Hepatocyte (in vitro differentiated cells): ENCODE data around the gene PRRC2A. TPM values are rescaled to one million over a fixed set of nuclear protein-coding genes. Genes with fewer than 3 reads are reported as not detected.
A peak's percentile ranks its signal among the peaks of the same experiment; 100 is the strongest.

Experiments used
- DNase-seq: peaks from one replicate; pipeline ENCODE4 v3.0.0-alpha.2; 2016; ENCODE audit warnings: low spot score
- H2AFZ ChIP-seq: fragments of 200-600 bp; sonication (generic); 2 replicates; pipeline ENCODE4 v1.6.0; 2016; ENCODE audit warnings: antibody characterized with exemption, mild to moderate bottlenecking
- H3K27ac ChIP-seq: fragments of 200-600 bp; sonication (generic); 2 replicates; pipeline ENCODE4 v1.5.1; 2016; ENCODE audit warnings: mild to moderate bottlenecking
- H3K27me3 ChIP-seq: fragments of 200-600 bp; sonication (generic); 2 replicates; pipeline ENCODE4 v1.6.1; 2016
- H3K36me3 ChIP-seq: fragments of 200-600 bp; sonication (generic); replicated peaks from 2 replicates; pipeline ENCODE4 v1.5.1; 2016; ENCODE audit warnings: low read depth; ENCODE audit not compliant: insufficient read depth
- H3K4me1 ChIP-seq: fragments of 200-600 bp; sonication (generic); 2 replicates; pipeline ENCODE4 v1.5.1; 2016; ENCODE audit warnings: mild to moderate bottlenecking, moderate library complexity; ENCODE audit not compliant: insufficient read depth
- H3K4me2 ChIP-seq: fragments of 200-600 bp; sonication (generic); 2 replicates; pipeline ENCODE4 v1.6.0; 2016
- H3K4me3 ChIP-seq: fragments of 200-600 bp; sonication (generic); 2 replicates; pipeline ENCODE4 v1.5.1; 2016; ENCODE audit warnings: mild to moderate bottlenecking
- H3K79me2 ChIP-seq: fragments of 200-600 bp; sonication (generic); 2 replicates; pipeline ENCODE4 v1.6.0; 2017; ENCODE audit warnings: mild to moderate bottlenecking
- H3K9me2 ChIP-seq: fragments of 200-600 bp; sonication (generic); replicated peaks from 2 replicates; pipeline ENCODE4 v1.6.0; 2017; ENCODE audit warnings: mild to moderate bottlenecking; ENCODE audit not compliant: insufficient read depth
- H3K9me3 ChIP-seq: fragments of 200-600 bp; sonication (generic); 2 replicates; pipeline ENCODE4 v1.5.1; 2016; ENCODE audit warnings: low read depth, mild to moderate bottlenecking
- H4K20me1 ChIP-seq: fragments of 200-600 bp; sonication (generic); 2 replicates; pipeline ENCODE4 v1.6.0; 2016; ENCODE audit warnings: mild to moderate bottlenecking; ENCODE audit not compliant: insufficient read depth, poor library complexity, severe bottlenecking
- CTCF ChIP-seq: fragments of 200-600 bp; sonication (generic); IDR thresholded peaks from 2 replicates; pipeline ENCODE4 v1.5.1; 2016; ENCODE audit warnings: antibody characterized with exemption, mild to moderate bottlenecking; ENCODE audit not compliant: poor library complexity
- EZH2 ChIP-seq: fragments of 200-600 bp; sonication (generic); IDR thresholded peaks from 2 replicates; pipeline ENCODE4 v1.6.1; 2016; ENCODE audit warnings: antibody characterized with exemption, mild to moderate bottlenecking, borderline replicate concordance
- EZH2phosphoT487 ChIP-seq: fragments of 200-600 bp; sonication (generic); IDR thresholded peaks from one replicate; pipeline ENCODE4 v1.6.1; 2018; ENCODE audit warnings: antibody characterized with exemption, mild to moderate bottlenecking, low read depth, moderate library complexity; ENCODE audit not compliant: unreplicated experiment, severe bottlenecking
- WGBS: methylation state at CpG from one replicate; pipeline ENCODE4 v1.1.6; 2016; ENCODE audit warnings: low lambda C conversion rate; ENCODE audit errors: missing lambda C conversion rate; 5-methylcytosine and 5-hydroxymethylcytosine counted together
- polyA plus RNA-seq: library from polyadenylated mRNA; unstranded; fragments of >200 nt; fragmentation: Nextera tagmentation; extraction: Ambion mirVana; gene quantifications from 2 replicates; pipeline ENCODE4 v1.2.1, GENCODE V29; 2016
- total RNA-seq: library from RNA; depleted of rRNA; stranded (reverse); fragments of >200 nt; gene quantifications from 2 replicates; pipeline ENCODE4 v1.2.3, GENCODE V29; 2014

The PRRC2A gene
- total and polyA plus RNA-seq, 2 experiments from 2014 or later, result 47.5 to 50.2 TPM

- peaks cover 26% of the 10 kb centered on the region for H4K20me1 ChIP-seq
- H3K36me3 ChIP-seq, result no peaks in the 10 kb centered on the region
- TF ChIP-seq EZH2, result no peak
- TF ChIP-seq EZH2phosphoT487, result no peak
- no peak for TF ChIP-seq CTCF
- WGBS, result 10% methylated on average over 4 of the region's 4 CpGs
- peak overlapping the region; percentile 91 for H3K4me2 ChIP-seq
- H3K4me3 ChIP-seq, result peak overlapping the region; percentile 51
- no peak for DNase-seq
- peak overlapping the region; percentile 95 for H3K27ac ChIP-seq
- H3K79me2 ChIP-seq, result peaks cover 57% of the 10 kb centered on the region
- no peaks in the 10 kb centered on the region for H3K9me2 ChIP-seq
- H3K27me3 ChIP-seq, result no peaks in the 10 kb centered on the region
- H2AFZ ChIP-seq, result no peak overlapping the region
- H3K9me3 ChIP-seq, result no peaks in the 10 kb centered on the region
- peaks cover 8% of the 10 kb centered on the region for H3K4me1 ChIP-seq
Measured at GRCh38 chr6:31621991-31622390, 1.5 kb downstream of the PRRC2A start.

DNA sequence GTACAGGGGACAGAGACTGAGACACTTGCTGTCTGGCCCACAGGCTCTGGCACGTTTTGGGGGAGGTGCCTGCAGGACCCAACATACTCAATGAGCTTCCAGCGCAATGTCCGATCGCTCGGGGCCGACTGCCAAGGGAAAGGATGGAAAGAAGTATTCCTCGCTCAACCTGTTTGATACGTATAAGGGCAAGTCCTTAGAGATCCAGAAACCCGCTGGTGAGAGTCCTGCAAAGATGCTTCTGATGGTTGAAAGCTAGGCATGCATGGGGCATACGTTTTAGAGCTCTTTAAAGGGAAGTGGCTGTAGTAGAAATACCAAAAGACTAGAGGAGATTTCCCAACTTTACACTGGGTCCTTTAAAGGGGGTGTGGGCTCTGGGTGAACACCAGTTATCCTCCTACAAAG lies 2.2 kb downstream of the PRRC2A start:
- Histone ChIP-seq H3K4me3 (no peak overlapping the region), H3K9me2 (no peaks in the 10 kb centered on the region), H3K4me2 (peak overlapping the region; percentile 91), H3K9me3 (no peaks in the 10 kb centered on the region), H3K4me1 (peaks cover 8% of the 10 kb centered on the region), H2AFZ (no peak overlapping the region), H4K20me1 (peaks cover 26% of the 10 kb centered on the region), H3K79me2 (peaks cover 57% of the 10 kb centered on the region), H3K27me3 (no peaks in the 10 kb centered on the region), H3K27ac (peak overlapping the region; percentile 95), H3K36me3 (no peaks in the 10 kb centered on the region)
- WGBS, result 66% methylated on average over 10 of the region's 10 CpGs
- DNase-seq, result no peak
- TF ChIP-seq CTCF, result no peak
- TF ChIP-seq EZH2phosphoT487, result no peak
- TF ChIP-seq EZH2, result no peak

GRCh38 chr6:31624070-31624469 lies 3.6 kb downstream of the PRRC2A start:
- no peaks in the 10 kb centered on the region for H3K27me3 ChIP-seq
- H2AFZ ChIP-seq, result no peak overlapping the region
- WGBS, result 97% methylated on average over 10 of the region's 10 CpGs
- peaks cover 61% of the 10 kb centered on the region for H3K79me2 ChIP-seq
- H3K4me3 ChIP-seq, result no peak overlapping the region
- H4K20me1 ChIP-seq, result peaks cover 31% of the 10 kb centered on the region
- H3K4me2 ChIP-seq, result no peak overlapping the region
- H3K9me2 ChIP-seq, result no peaks in the 10 kb centered on the region
- DNase-seq, result no peak
- H3K36me3 ChIP-seq, result no peaks in the 10 kb centered on the region
- peaks cover 8% of the 10 kb centered on the region for H3K4me1 ChIP-seq
- H3K9me3 ChIP-seq, result no peaks in the 10 kb centered on the region
- TF ChIP-seq EZH2phosphoT487, result no peak
- no peak for TF ChIP-seq EZH2
- no peak for TF ChIP-seq CTCF
- H3K27ac ChIP-seq, result no peak overlapping the region

- H3K27ac ChIP-seq, result no peak overlapping the region
- TF ChIP-seq CTCF (no peak), EZH2phosphoT487 (no peak), EZH2 (no peak)
- no peaks in the 10 kb centered on the region for H3K9me3 ChIP-seq
- no peak overlapping the region for H2AFZ ChIP-seq
- no peaks in the 10 kb centered on the region for H3K27me3 ChIP-seq
- H3K4me3 ChIP-seq, result no peak overlapping the region
- no peaks in the 10 kb centered on the region for H3K9me2 ChIP-seq
- H3K4me1 ChIP-seq, result peaks cover 8% of the 10 kb centered on the region
- peaks cover 25% of the 10 kb centered on the region for H4K20me1 ChIP-seq
- DNase-seq, result no peak
- 98% methylated on average over 9 of the region's 10 CpGs for WGBS
- no peak overlapping the region for H3K4me2 ChIP-seq
- H3K36me3 ChIP-seq, result no peaks in the 10 kb centered on the region
- H3K79me2 ChIP-seq, result peaks cover 50% of the 10 kb centered on the region
Measured at GRCh38 chr6:31626952-31627351, 6.4 kb downstream of the PRRC2A start.
